Endodermal cell (in vitro differentiated cells): ENCODE data around the gene ATP2B2. TPM values are rescaled to one million over a fixed set of nuclear protein-coding genes. Genes with fewer than 3 reads are reported as not detected.

Source experiments
- DNase-seq: peaks from one replicate; pipeline ENCODE4 v3.0.0-alpha.2; 2017
- H3K27ac ChIP-seq: 2 replicates; pipeline ENCODE4 v1.5.1; 2013; ENCODE audit warnings: mild to moderate bottlenecking, low read depth, low read length, moderate library complexity
- H3K27me3 ChIP-seq: 2 replicates; pipeline ENCODE4 v1.6.1; 2013; ENCODE audit warnings: mild to moderate bottlenecking, low read length, moderate library complexity; ENCODE audit not compliant: insufficient read depth, control insufficient read depth, poor library complexity, severe bottlenecking
- H3K36me3 ChIP-seq: 2 replicates; pipeline ENCODE4 v1.7.0; 2013; ENCODE audit warnings: mild to moderate bottlenecking, low read length, moderate library complexity; ENCODE audit not compliant: control insufficient read depth, insufficient read depth
- H3K4me1 ChIP-seq: one replicate; pipeline ENCODE4 v1.7.0; 2013; ENCODE audit warnings: low read length; ENCODE audit not compliant: control insufficient read depth, insufficient read depth
- H3K4me3 ChIP-seq: 2 replicates; pipeline ENCODE4 v1.5.1; 2013; ENCODE audit warnings: mild to moderate bottlenecking, low read length, moderate library complexity
- H3K9ac ChIP-seq: 2 replicates; pipeline ENCODE4 v1.6.1; 2013; ENCODE audit warnings: mild to moderate bottlenecking, low read length, moderate library complexity; ENCODE audit not compliant: poor library complexity, severe bottlenecking; ENCODE audit errors: extremely low read depth
- H3K9me3 ChIP-seq: 2 replicates; pipeline ENCODE4 v1.6.1; 2013; ENCODE audit warnings: mild to moderate bottlenecking, low read length, moderate library complexity; ENCODE audit not compliant: control insufficient read depth
- H3K27ac Mint-ChIP-seq: 2 replicates; pipeline ENCODE4 v1.8.0; 2020; ENCODE audit warnings: mixed read lengths
- H3K27me3 Mint-ChIP-seq: 2 replicates; pipeline ENCODE4 v1.8.0; 2021; ENCODE audit warnings: mild to moderate bottlenecking, mixed read lengths; ENCODE audit not compliant: insufficient read depth
- H3K36me3 Mint-ChIP-seq: 2 replicates; pipeline ENCODE4 v1.8.0; 2020; ENCODE audit warnings: low read depth, mixed read lengths
- H3K4me1 Mint-ChIP-seq: 2 replicates; pipeline ENCODE4 v1.8.0; 2020; ENCODE audit warnings: mixed read lengths
- H3K4me3 Mint-ChIP-seq: 2 replicates; pipeline ENCODE4 v1.8.0; 2020; ENCODE audit warnings: mild to moderate bottlenecking, moderate library complexity, mixed read lengths
- H3K9me3 Mint-ChIP-seq: 2 replicates; pipeline ENCODE4 v1.8.0; 2020; ENCODE audit warnings: mild to moderate bottlenecking, mixed read lengths
- WGBS, 2 experiments: methylation state at CpG; one replicate each; pipeline versions ENCODE4 v1.1.5 to v1.1.7; 2013; ENCODE audit warnings: missing lambda C conversion rate in 2 of 2, mixed read lengths in 1 of 2; ENCODE audit not compliant: insufficient coverage in 1 of 2, insufficient read length in 1 of 2; 5-methylcytosine and 5-hydroxymethylcytosine counted together
- total RNA-seq, 2 donors: library from RNA; stranded (reverse); fragmentation: NEBNext Ultra II Directional in 1 of 2; extraction: Animal tissue kit (Norgen Biotek cat#: 25700) in 1 of 2; gene quantifications; 2 replicates in 1 of 2; 3 replicates in 1 of 2; pipeline ENCODE4 v1.2.1, GENCODE V29; 2021
- TF ChIP-seq, protein P1 (sequence below): fragments of 200-600 bp; sonication (generic); conservative IDR thresholded peaks from 2 replicates; pipeline ENCODE4 v1.5.0; 2021; ENCODE audit warnings: antibody characterized with exemption, mild to moderate bottlenecking

The ATP2B2 gene
- total RNA-seq, 2 donors from 2014 or later: 0.09 TPM; not detected in 1

- no peaks in the 10 kb centered on the region for H3K9me3 ChIP-seq
- no peak for DNase-seq
- no peak overlapping the region for H3K9ac ChIP-seq
- Mint-ChIP-seq H3K36me3 (no peaks in the 10 kb centered on the region), H3K9me3 (no peaks in the 10 kb centered on the region), H3K4me1 (no peaks in the 10 kb centered on the region), H3K27me3 (no peaks in the 10 kb centered on the region), H3K27ac (no peak overlapping the region), H3K4me3 (no peak overlapping the region)
- TF ChIP-seq, protein P1, sequence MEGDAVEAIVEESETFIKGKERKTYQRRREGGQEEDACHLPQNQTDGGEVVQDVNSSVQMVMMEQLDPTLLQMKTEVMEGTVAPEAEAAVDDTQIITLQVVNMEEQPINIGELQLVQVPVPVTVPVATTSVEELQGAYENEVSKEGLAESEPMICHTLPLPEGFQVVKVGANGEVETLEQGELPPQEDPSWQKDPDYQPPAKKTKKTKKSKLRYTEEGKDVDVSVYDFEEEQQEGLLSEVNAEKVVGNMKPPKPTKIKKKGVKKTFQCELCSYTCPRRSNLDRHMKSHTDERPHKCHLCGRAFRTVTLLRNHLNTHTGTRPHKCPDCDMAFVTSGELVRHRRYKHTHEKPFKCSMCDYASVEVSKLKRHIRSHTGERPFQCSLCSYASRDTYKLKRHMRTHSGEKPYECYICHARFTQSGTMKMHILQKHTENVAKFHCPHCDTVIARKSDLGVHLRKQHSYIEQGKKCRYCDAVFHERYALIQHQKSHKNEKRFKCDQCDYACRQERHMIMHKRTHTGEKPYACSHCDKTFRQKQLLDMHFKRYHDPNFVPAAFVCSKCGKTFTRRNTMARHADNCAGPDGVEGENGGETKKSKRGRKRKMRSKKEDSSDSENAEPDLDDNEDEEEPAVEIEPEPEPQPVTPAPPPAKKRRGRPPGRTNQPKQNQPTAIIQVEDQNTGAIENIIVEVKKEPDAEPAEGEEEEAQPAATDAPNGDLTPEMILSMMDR: no peak
- no peak overlapping the region for H3K27ac ChIP-seq
- H3K4me1 ChIP-seq: no peaks in the 10 kb centered on the region
- no peaks in the 10 kb centered on the region for H3K27me3 ChIP-seq
- H3K4me3 ChIP-seq: no peak overlapping the region
- 89 to 92% methylated on average over 12 to 15 of the region's 15 CpGs for WGBS, 2 experiments
- H3K36me3 ChIP-seq: no peaks in the 10 kb centered on the region
These were observed 78.8 kb downstream of the ATP2B2 start for GRCh38 chr3:10426346-10427220.

- Histone ChIP-seq H3K9me3 (no peaks in the 10 kb centered on the region), H3K36me3 (no peaks in the 10 kb centered on the region), H3K4me1 (no peaks in the 10 kb centered on the region), H3K4me3 (no peak overlapping the region), H3K27me3 (no peaks in the 10 kb centered on the region), H3K27ac (no peak overlapping the region), H3K9ac (no peak overlapping the region)
- H3K36me3 Mint-ChIP-seq: no peaks in the 10 kb centered on the region
- peak; percentile 70 for DNase-seq
- no peak overlapping the region for H3K4me3 Mint-ChIP-seq
- TF ChIP-seq, protein P1: peak; percentile 55
- H3K27me3 Mint-ChIP-seq: no peaks in the 10 kb centered on the region
- 87 to 91% methylated on average over 9 to 14 of the region's 14 CpGs for WGBS, 2 experiments
- H3K4me1 Mint-ChIP-seq: no peaks in the 10 kb centered on the region
- no peak overlapping the region for H3K27ac Mint-ChIP-seq
- H3K9me3 Mint-ChIP-seq: no peaks in the 10 kb centered on the region
These were observed 82.1 kb downstream of the ATP2B2 start for GRCh38 chr3:10423171-10423882.

DNA sequence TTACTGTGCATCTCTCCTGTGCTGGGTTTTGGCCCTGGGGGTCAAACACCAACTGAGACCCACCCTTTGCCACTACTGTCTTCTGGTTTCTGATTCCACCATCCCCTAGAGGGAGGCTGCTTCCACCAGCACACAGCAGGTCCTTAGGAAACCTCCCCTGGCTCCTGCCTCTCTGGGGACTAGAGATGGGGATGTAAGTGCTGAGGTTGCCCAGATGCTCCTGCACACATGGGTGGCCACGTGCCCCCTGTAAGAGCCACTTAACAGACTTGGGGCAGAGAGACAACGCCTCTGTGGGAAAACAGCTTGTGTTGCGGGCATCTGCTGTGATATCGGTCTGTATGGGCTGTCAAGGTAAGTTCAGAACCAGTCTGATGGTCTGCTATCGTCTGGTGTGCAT lies 83.4 kb downstream of the ATP2B2 start:
- no peaks in the 10 kb centered on the region for H3K27me3 ChIP-seq
- Mint-ChIP-seq H3K27ac (no peak overlapping the region), H3K36me3 (no peaks in the 10 kb centered on the region), H3K9me3 (no peaks in the 10 kb centered on the region), H3K4me1 (no peaks in the 10 kb centered on the region), H3K4me3 (no peak overlapping the region), H3K27me3 (no peaks in the 10 kb centered on the region)
- TF ChIP-seq, protein P1: no peak
- H3K9ac ChIP-seq: no peak overlapping the region
- H3K36me3 ChIP-seq: no peaks in the 10 kb centered on the region
- H3K27ac ChIP-seq: no peak overlapping the region
- WGBS, 2 experiments: 86 to 88% methylated on average over 5 of the region's 5 CpGs
- DNase-seq: no peak
- H3K4me3 ChIP-seq: no peak overlapping the region
- H3K4me1 ChIP-seq: no peaks in the 10 kb centered on the region
- H3K9me3 ChIP-seq: no peaks in the 10 kb centered on the region
